ENCODE results near the gene FUT7.
A peak's percentile ranks its signal among the peaks of the same experiment; 100 is the strongest.
"Not testable (repeated sequence)": the region's sequence is repeated elsewhere in the genome, so short reads cannot be mapped to it uniquely, and the experiment has no call there.

FUT7 gene

GRCh38 chr9:137066096-137066861 lies 34.4 kb upstream of the FUT7 start:
- ATAC-seq (no peak), DNase-seq (no peak)

- no peak for DNase-seq
- ATAC-seq, result no peak
Observed at GRCh38 chr9:137065336-137065967, 33.6 kb upstream of the FUT7 start.

GRCh38 chr9:137064880-137065164 lies 32.9 kb upstream of the FUT7 start:
- DNase-seq (no peak), ATAC-seq (no peak)

- DNase-seq, result peak; percentile 82
- no peak for ATAC-seq
Observed at GRCh38 chr9:137064027-137064879, 32.4 kb upstream of the FUT7 start.

- no peak for ATAC-seq
- no peak for DNase-seq
Observed at GRCh38 chr9:137063311-137064026, 31.6 kb upstream of the FUT7 start.

- not testable (repeated sequence) for ATAC-seq, DNase-seq
Observed at GRCh38 chr9:137062798-137063197, 30.9 kb upstream of the FUT7 start.

- ATAC-seq (no peak), DNase-seq (no peak)
Observed at GRCh38 chr9:137062384-137062783, 30.5 kb upstream of the FUT7 start.

- ATAC-seq, result no peak
Observed at GRCh38 chr9:137058521-137059234, 26.8 kb upstream of the FUT7 start.

GRCh38 chr9:137057545-137057944 lies 25.7 kb upstream of the FUT7 start:
- DNase-seq (no peak), ATAC-seq (no peak)

More at GRCh38 chr9:137058521-137059234, 26.8 kb upstream of the FUT7 start:
- no peak for DNase-seq

GRCh38 chr9:137056739-137057415 lies 25.0 kb upstream of the FUT7 start:
- no peak for DNase-seq
- ATAC-seq, result no peak

GRCh38 chr9:137055385-137056364 lies 23.8 kb upstream of the FUT7 start:
- DNase-seq (no peak), ATAC-seq (no peak)

- ATAC-seq, result no peak
- DNase-seq, result no peak
Observed at GRCh38 chr9:137054932-137055384, 23.1 kb upstream of the FUT7 start.

- peak; percentile 48 for DNase-seq
- ATAC-seq, result peak; percentile 9
Observed at GRCh38 chr9:137053944-137054931, 22.4 kb upstream of the FUT7 start, which contains the start of gene ENTPD2. ENTPD2 (minus strand) TSS chr9:137054061; CDS start chr9:137053997, 64 bp downstream.

- DNase-seq (no peak), ATAC-seq (no peak)
Observed at GRCh38 chr9:137052998-137053943, 21.4 kb upstream of the FUT7 start.

- DNase-seq, result no peak
- no peak for ATAC-seq
Observed at GRCh38 chr9:137052293-137052692, 20.4 kb upstream of the FUT7 start.

GRCh38 chr9:137051145-137051724 lies 19.3 kb upstream of the FUT7 start:
- DNase-seq (no peak), ATAC-seq (no peak)

GRCh38 chr9:137050570-137050969 lies 18.7 kb upstream of the FUT7 start:
- ATAC-seq, result no peak
- no peak for DNase-seq
